Fibroblast of lung (primary cell): ENCODE data around the gene PACS2. TPM values are rescaled to one million over a fixed set of nuclear protein-coding genes. Genes with fewer than 3 reads are reported as not detected.
"Not testable (repeated sequence)": the region's sequence is repeated elsewhere in the genome, so short reads cannot be mapped to it uniquely, and the experiment has no call there.

Experiments used
- DNase-seq, 2 donors: peaks; one replicate each; pipeline versions ENCODE4 v3.0.0 to v3.0.0-alpha.2; 2010; ENCODE audit warnings: low read depth in 2 of 2
- H2AFZ ChIP-seq: 2 replicates; pipeline ENCODE4 v1.5.1; 2012; ENCODE audit warnings: low read length, control low read depth, inconsistent platforms
- H3K27ac ChIP-seq: 2 replicates; pipeline ENCODE4 v1.5.1; 2011; ENCODE audit warnings: low read length, control low read depth; ENCODE audit not compliant: insufficient read depth
- H3K27me3 ChIP-seq: 2 replicates; pipeline ENCODE4 v1.5.1; 2011; ENCODE audit warnings: mild to moderate bottlenecking, low read length; ENCODE audit not compliant: control insufficient read depth, insufficient read depth
- H3K36me3 ChIP-seq: 2 replicates; pipeline ENCODE4 v1.5.1; 2011; ENCODE audit warnings: low read length; ENCODE audit not compliant: control insufficient read depth, insufficient read depth
- H3K4me1 ChIP-seq: 2 replicates; pipeline ENCODE4 v1.5.1; 2011; ENCODE audit warnings: low read length; ENCODE audit not compliant: control insufficient read depth, insufficient read depth; ENCODE audit errors: extremely low read depth
- H3K4me2 ChIP-seq: 2 replicates; pipeline ENCODE4 v1.5.1; 2011; ENCODE audit warnings: low read length, control low read depth; ENCODE audit not compliant: insufficient read depth; ENCODE audit errors: extremely low read depth
- H3K4me3 ChIP-seq, 4 experiments: fragments of 200-600 bp in 1 of 4; sonication (generic) in 1 of 4; replicated peaks in 1 of 4; 2 replicates each; pipeline ENCODE4 v1.5.1; 2011 to 2016; ENCODE audit warnings: low read length in 4 of 4, low read depth in 3 of 4, mild to moderate bottlenecking in 3 of 4, control low read depth in 2 of 4, inconsistent platforms in 1 of 4, mixed read lengths in 1 of 4; ENCODE audit not compliant: insufficient read depth in 1 of 4; ENCODE audit errors: control extremely low read depth in 1 of 4
- H3K79me2 ChIP-seq: 2 replicates; pipeline ENCODE4 v1.5.1; 2012; ENCODE audit warnings: mild to moderate bottlenecking, low read length, inconsistent platforms; ENCODE audit not compliant: control insufficient read depth, insufficient read depth
- H3K9ac ChIP-seq: 2 replicates; pipeline ENCODE4 v1.5.1; 2011; ENCODE audit warnings: mild to moderate bottlenecking, low read length, control low read depth; ENCODE audit not compliant: insufficient read depth
- H3K9me3 ChIP-seq: 2 replicates; pipeline ENCODE4 v1.5.1; 2012; ENCODE audit warnings: low read depth, low read length; ENCODE audit not compliant: control insufficient read depth, insufficient read depth
- H4K20me1 ChIP-seq: 2 replicates; pipeline ENCODE4 v1.5.1; 2011; ENCODE audit warnings: low read length; ENCODE audit not compliant: control insufficient read depth, insufficient read depth; ENCODE audit errors: extremely low read depth
- EZH2 ChIP-seq: IDR thresholded peaks from 2 replicates; pipeline ENCODE4 v1.5.1; 2012; ENCODE audit warnings: low read length, control low read depth, mild to moderate bottlenecking; ENCODE audit errors: missing control alignments
- polyA plus RNA-seq, 2 donors: library from polyadenylated mRNA; depleted of rRNA in 1 of 2; stranded (reverse) in 1 of 2; unstranded in 1 of 2; fragments of >200 nt; gene quantifications; 2 replicates each; pipeline ENCODE4 v1.2.1, GENCODE V29; 2011 to 2012; ENCODE audit warnings: missing spikeins in 1 of 2
- total RNA-seq: library from RNA; depleted of rRNA; stranded (reverse); fragments of >200 nt; gene quantifications from 2 replicates; pipeline ENCODE4 v1.2.1, GENCODE V29; 2014
- TF ChIP-seq, protein P1 (sequence below), 2 donors: IDR thresholded peaks in 1 of 2; conservative IDR thresholded peaks in 1 of 2; 1 replicate in 1 of 2; 2 replicates in 1 of 2; pipeline ENCODE4 v1.5.1; 2011 to 2012; ENCODE audit warnings: low read length in 2 of 2, control low read depth in 1 of 2, inconsistent platforms in 1 of 2, low read depth in 1 of 2, mild to moderate bottlenecking in 1 of 2

PACS2 gene
- total and polyA plus RNA-seq, 2 donors (not counting 1 experiment from before 2014, with no cell fraction given), result 20.3 to 52.5 TPM

DNA sequence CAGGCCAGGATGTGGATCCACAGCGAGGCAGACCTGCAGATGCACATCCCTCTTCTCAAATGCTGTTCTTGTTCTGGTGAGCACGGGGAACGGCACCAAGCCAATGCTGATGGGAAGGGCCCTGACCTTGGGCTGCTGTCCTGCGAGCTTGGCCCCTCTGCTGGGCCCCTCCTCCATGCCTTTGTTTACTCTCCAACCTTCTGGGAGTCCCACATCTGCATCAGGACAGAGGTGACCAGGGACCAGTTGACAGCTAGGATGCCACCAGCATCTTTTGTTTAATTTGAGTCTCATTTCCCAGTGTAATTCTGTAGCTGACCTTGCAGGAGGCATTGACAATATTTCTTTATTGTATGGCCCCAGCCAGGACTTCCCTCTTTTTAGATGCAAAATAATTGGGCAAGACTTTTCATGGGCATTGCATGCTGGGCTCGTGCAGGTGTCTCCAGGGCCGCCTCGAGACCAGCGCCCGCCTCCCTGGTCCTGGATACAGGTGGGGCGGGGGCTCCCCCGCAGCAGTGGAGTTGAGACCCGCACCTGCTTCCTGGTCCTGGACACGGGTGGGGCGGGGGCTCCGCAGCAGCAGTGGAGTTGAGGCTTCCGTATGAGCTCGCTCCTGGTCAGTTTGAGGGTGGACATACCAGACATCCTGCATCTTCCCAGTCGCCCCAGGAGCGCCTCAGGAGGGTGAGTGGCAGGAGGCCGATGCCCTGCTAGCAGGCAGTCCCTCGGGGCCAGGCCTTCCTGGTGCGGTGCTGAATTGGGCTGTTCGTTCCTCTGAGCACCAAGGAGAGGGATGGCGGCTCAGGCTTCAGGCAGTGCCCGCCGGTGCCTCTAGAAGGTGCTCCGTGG is 11.4 kb downstream of the PACS2 start:
- DNase-seq, result no peak
- H3K9ac ChIP-seq, result no peak overlapping the region

DNA sequence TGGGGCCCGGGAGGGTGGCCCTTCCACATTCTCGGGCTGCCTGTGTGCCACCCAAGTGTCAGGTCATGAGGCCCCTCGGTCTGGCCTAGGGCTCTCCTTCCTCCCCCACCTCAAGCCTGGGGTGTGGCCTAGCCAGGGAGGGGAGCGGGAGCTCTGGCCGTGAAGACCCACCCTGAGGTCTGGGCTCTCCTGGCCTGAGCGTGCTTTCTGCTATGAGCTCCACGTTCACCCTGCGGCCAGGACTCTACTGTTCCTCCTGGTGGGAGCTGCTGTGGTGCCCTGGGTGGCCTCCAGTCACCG is 12.0 kb downstream of the PACS2 start:
- peaks cover 4% of the 10 kb centered on the region for H3K4me1 ChIP-seq
- no peaks in the 10 kb centered on the region for H3K9me3 ChIP-seq
- no peak overlapping the region for H3K4me3 ChIP-seq
- H3K36me3 ChIP-seq, result no peaks in the 10 kb centered on the region
- H3K4me2 ChIP-seq, result no peak overlapping the region
- no peak overlapping the region for H3K9ac ChIP-seq
- TF ChIP-seq, protein P1, sequence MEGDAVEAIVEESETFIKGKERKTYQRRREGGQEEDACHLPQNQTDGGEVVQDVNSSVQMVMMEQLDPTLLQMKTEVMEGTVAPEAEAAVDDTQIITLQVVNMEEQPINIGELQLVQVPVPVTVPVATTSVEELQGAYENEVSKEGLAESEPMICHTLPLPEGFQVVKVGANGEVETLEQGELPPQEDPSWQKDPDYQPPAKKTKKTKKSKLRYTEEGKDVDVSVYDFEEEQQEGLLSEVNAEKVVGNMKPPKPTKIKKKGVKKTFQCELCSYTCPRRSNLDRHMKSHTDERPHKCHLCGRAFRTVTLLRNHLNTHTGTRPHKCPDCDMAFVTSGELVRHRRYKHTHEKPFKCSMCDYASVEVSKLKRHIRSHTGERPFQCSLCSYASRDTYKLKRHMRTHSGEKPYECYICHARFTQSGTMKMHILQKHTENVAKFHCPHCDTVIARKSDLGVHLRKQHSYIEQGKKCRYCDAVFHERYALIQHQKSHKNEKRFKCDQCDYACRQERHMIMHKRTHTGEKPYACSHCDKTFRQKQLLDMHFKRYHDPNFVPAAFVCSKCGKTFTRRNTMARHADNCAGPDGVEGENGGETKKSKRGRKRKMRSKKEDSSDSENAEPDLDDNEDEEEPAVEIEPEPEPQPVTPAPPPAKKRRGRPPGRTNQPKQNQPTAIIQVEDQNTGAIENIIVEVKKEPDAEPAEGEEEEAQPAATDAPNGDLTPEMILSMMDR (conservative IDR thresholded peaks at IDR 0.05 in 1 of 2, IDR thresholded peaks at IDR 0.05 in 1 of 2; ENCODE audit: low read depth in 1 of 2, low read length in 2 of 2), result no peak
- TF ChIP-seq EZH2, result no peak
- no peak overlapping the region for H3K27ac ChIP-seq
- no peak for DNase-seq
- H3K79me2 ChIP-seq, result peaks cover 19% of the 10 kb centered on the region
- no peak overlapping the region for H2AFZ ChIP-seq
- no peaks in the 10 kb centered on the region for H3K27me3 ChIP-seq
- H4K20me1 ChIP-seq, result no peaks in the 10 kb centered on the region

More for the DNA sequence above, 11.4 kb downstream of the PACS2 start:
- Histone ChIP-seq H3K79me2 (peaks cover 19% of the 10 kb centered on the region), H3K36me3 (no peaks in the 10 kb centered on the region), H3K4me2 (no peak overlapping the region), H4K20me1 (no peaks in the 10 kb centered on the region), H3K9me3 (no peaks in the 10 kb centered on the region), H3K27ac (no peak overlapping the region), H3K27me3 (no peaks in the 10 kb centered on the region), H2AFZ (no peak overlapping the region), H3K4me3 (no peak overlapping the region), H3K4me1 (peaks cover 4% of the 10 kb centered on the region)
- no peak for TF ChIP-seq EZH2
- TF ChIP-seq, protein P1 (conservative IDR thresholded peaks at IDR 0.05 in 1 of 2, IDR thresholded peaks at IDR 0.05 in 1 of 2; ENCODE audit: low read depth in 1 of 2, low read length in 2 of 2), result no peak

DNA sequence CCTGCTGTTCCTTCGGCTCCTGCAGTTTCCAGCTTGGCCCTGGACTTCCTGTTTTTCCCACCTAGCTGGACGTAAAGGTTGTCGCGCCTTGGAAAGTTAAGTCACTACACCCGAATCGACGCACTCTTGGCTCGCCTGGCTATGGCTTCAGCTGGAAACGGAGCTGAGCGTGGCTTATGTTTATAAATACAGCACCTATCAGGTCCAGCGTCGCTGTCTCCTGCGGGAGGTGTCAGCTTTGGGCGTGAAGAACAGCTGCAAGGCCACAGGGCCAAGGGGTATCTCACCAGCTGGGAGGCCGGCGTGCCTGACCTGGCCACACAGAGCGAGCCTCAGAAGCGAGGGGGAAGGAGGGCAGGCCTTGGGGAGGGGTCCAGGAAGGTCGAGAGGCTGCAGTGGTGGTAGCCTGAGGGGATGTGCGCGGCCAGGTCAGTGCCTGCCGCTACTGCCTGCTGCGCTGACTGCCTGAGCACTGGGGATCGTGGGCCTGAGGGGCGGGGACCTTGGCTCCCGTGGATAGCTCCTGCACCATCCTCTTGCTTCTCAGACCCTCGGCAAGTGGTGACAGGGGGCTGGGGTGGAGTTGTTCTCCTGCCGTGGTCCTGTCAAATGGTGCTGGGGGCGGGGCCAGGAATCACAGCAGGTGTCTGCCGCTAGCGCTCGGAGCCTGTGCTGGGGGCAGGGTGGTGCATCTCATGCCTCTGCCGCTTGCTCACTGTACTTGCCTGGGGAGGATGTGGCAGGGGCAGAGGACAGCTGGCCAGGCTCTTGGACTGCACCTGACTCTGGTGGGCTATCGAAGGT is 12.5 kb downstream of the PACS2 start:
- Histone ChIP-seq H4K20me1 (no peaks in the 10 kb centered on the region), H3K4me2 (no peak overlapping the region), H3K27ac (no peak overlapping the region), H3K27me3 (no peaks in the 10 kb centered on the region), H2AFZ (no peak overlapping the region), H3K9me3 (no peaks in the 10 kb centered on the region), H3K4me3 (no peak overlapping the region), H3K36me3 (no peaks in the 10 kb centered on the region), H3K79me2 (peaks cover 19% of the 10 kb centered on the region), H3K4me1 (peaks cover 4% of the 10 kb centered on the region), H3K9ac (no peak overlapping the region)
- DNase-seq, result no peak
- TF ChIP-seq, protein P1 (conservative IDR thresholded peaks at IDR 0.05 in 1 of 2, IDR thresholded peaks at IDR 0.05 in 1 of 2; ENCODE audit: low read depth in 1 of 2, low read length in 2 of 2), result no peak
- no peak for TF ChIP-seq EZH2

DNA sequence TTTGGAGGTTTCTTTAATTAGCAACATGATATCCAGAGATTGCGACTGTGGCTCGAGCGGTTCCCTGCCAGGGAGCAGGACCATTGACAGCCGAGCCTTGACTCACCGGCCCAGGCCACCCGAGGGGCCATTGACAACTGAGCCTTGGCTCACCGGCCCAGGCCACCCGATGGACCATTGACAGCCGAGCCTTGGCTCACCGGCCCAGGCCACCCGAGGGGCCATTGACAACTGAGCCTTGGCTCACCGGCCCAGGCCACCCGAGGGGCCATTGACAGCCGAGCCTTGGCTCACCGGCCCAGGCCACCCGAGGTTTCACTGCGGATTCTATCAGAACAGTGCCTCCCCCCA is 13.1 kb downstream of the PACS2 start:
- H3K27ac ChIP-seq, result not testable (repeated sequence)

More for the DNA sequence above, 13.1 kb downstream of the PACS2 start:
- not testable (repeated sequence) for H3K4me3 ChIP-seq, H3K4me2 ChIP-seq, H3K36me3 ChIP-seq, H4K20me1 ChIP-seq, DNase-seq, H3K9me3 ChIP-seq, H3K27me3 ChIP-seq, H3K4me1 ChIP-seq, H3K9ac ChIP-seq, H2AFZ ChIP-seq
- peaks cover 19% of the 10 kb centered on the region for H3K79me2 ChIP-seq
